Cardiac septum (tissue), 1 donor: Measurements from ENCODE around the gene SMG6. TPM values are rescaled to one million over a fixed set of nuclear protein-coding genes. Genes with fewer than 3 reads are reported as not detected.
"Not testable (repeated sequence)": the region's sequence is repeated elsewhere in the genome, so short reads cannot be mapped to it uniquely, and the experiment has no call there.

Source experiments
- DNase-seq: peaks from one replicate; pipeline ENCODE4 v3.0.0-alpha.2; 2020; ENCODE audit warnings: low spot score
- intact Hi-C: fragments of 100-400 bp; cut with DNase I; formaldehyde crosslinking; loops from one replicate; pipeline ENCODE4 v1.14.0; 2022
- long read RNA-seq: library from polyadenylated mRNA; unstranded; transcript quantifications from one replicate; pipeline ENCODE4 v2.0.0, GENCODE V29; 2021
- total RNA-seq: library from RNA; stranded (reverse); fragmentation: NEBNext Ultra II Directional; extraction: Animal tissue kit (Norgen Biotek cat#: 25700); gene quantifications from one replicate; pipeline ENCODE4 v1.2.1, GENCODE V29; 2021
- donor health status: DM: no; HTN: no; CAD: no.

The SMG6 gene
- total RNA-seq: 19.7 TPM
- long read RNA-seq, transcript SMG6-215 (1 exons, 2,419 nt): major isoform, 5 of 20 reads
- long read RNA-seq, partial matches to known transcripts: 7 of 20 reads
- long read RNA-seq, other reads (novel, unspliced or antisense): 7 of 20 reads

DNA sequence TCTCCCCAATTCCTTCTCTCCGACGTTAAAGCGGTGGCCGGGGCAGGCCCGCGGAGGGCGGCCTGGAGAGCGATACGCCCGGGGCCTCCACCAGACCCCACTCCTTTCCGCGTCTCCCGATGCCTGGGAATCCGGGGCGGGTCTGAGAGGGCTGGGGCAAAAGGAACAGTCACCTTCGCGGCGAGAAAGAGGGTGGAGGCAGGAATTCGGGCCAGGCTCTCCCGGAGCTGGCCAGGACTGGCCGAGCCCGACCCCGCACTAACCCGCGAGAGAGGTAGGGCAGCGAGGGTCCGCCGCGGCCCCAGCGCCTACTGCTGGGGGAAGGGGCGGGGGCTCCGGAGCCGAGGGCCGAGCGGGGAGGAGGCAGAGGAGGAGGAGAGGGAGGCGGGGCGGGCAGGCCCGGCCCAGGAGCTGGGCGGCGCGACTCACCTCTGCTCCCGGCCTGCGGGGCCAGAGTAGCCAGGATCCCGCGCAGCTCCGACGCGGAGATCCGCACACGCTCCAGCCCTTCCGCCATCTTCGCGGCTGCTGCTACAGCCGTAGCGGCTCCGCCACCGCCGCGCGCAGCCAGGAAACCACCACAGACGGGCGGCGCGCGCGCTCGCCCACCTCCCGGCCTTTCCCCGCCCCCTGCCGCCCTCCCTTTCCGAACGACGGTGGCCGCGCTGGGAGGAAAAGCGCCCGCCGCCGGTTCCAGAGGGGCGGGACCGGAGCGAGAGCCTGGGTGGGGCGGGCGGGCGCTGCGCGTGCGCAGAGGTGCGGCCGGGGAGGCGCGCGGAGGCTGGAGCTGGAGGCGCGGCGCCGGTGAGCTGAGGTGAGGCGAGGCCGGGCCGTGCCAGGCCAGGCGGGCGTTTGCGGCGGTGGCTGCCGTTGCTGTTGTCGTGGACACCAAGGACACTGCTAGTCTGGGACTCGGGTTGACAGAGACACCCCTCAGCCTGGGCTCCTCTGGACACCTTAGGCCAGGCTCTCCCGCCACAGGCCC, at the start of gene SMG6, which contains the start of gene SRR:
Gene SMG6, minus strand, starts transcription at position 582 of the 985 bp plus-strand sequence. Its CDS starts 65 bp downstream, at position 517.
Gene SRR, plus strand, starts transcription at position 747 of the 985 bp plus-strand sequence. CDS start 11,611 bp downstream, outside the sequence.
- intact Hi-C loops: loop anchor here (2.0 kb wide), 1 partner anchor 33 kb away; the partner anchor contains the start of genes SGSM2 and TSR1
- DNase-seq: peak; percentile 97

GRCh38 chr17:2351269-2351668, 47.7 kb upstream of the SMG6 start:
- no peak for DNase-seq
- intact Hi-C loops: no loop called here

- DNase-seq: no peak
- intact Hi-C loops: no loop called here
These were observed 44.5 kb upstream of the SMG6 start for GRCh38 chr17:2347805-2348685.

DNA sequence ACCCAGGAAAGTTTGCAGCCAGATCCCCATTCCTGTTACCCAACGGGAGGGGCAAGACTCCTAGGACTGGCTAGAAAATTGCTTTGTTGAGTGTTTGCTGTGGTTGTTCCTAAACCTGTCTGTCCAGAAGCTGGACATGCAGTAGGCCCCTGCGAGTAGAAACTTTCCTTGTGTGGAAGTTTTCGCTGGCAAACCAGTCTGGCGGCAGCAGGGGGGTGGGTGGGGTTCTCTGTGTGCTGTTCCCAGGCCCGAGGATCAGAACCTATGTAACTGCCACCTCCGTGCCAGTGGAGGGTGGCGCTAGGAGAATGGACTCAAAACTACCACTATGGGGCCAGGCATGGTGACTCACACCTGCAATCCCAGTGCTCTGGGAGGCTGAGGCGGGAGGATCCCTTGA, 42.9 kb upstream of the SMG6 start:
- DNase-seq: no peak
- intact Hi-C loops: no loop called here

DNA sequence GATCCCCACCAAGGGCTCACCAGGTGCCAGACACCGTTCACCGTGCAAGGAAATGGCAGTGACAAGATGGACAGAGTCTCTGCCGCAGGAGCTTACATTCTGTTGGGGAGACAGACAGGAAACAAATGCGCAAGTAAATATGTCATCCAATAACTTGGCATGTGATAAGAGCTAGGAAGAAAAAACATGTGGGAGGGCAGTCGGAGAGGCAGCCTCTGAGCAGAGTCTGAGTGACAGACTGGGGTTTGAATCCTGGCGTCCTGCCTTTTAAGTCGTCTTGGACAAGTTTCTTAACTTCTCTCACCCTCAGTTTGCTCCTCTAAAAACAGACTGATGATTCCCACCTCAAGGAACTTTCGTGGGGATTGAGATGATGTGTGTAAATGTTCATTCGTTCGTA, 40.9 kb upstream of the SMG6 start:
- DNase-seq: no peak
- intact Hi-C loops: no loop called here

- no peak for DNase-seq
- intact Hi-C loops: no loop called here
These were observed 39.8 kb upstream of the SMG6 start for GRCh38 chr17:2343421-2343820.

DNA sequence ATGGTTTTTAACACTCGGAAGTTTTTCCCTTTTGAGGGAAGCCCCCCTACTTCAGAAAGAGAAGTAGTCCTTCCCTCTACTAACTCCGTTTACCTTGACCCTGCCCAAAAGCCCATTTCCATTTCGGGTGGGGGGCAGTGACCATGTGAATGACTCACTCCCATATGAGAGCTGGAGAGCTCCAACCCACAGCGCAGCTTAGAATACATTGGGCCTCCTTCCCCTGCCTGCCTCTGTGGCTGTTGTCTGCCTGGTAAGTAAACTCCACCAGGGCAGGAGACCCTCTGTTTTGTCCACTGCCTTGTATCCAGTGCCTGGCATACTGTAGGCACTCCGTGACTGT, 34.7 kb upstream of the SMG6 start:
- no peak for DNase-seq
- intact Hi-C loops: no loop called here

GRCh38 chr17:2337544-2338314, 34.1 kb upstream of the SMG6 start:
- DNase-seq: no peak
- intact Hi-C loops: loop anchor here (2.0 kb wide), 1 partner anchor 35 kb away; the partner anchor contains the start of genes SMG6 and SRR

DNA sequence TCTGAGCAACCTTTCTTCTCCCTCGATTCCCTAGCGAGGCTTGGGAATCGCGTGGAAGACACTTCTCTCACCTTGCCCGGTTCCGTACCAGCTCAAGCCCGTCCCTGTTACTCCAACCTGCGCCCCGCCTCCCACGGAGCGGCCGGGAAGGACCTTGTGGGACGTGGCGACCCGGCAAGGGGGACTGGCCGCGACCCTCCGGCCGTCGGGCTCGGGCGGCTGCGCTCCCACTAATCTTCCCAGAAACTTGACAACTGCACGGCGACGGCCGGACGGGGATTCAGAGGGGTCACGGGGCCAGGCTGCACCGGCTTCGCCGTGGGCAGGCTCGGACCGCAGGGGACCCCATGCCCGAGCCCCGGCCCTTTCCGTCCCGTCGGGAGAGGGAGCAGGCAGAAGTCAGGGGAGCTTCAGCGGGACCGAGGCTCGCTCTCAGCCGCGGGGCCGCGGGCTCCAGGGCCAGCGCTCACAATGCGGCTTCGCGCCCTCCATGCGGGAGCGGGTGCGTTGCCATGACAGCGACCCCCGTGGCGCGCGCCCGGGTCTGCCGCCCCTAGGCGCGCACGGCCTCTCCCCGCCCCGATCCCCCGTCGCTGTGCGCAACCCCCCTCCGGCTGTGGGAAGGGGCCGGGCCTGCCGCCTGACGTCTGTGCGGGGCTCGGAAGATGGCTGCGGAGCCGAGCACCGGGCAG, 33.4 kb upstream of the SMG6 start, which contains the start of gene SGSM2:
Gene SGSM2, plus strand, starts transcription at position 650 of the 692 bp plus-strand sequence. CDS start 188 bp downstream, outside the sequence.
- no peak for DNase-seq
- intact Hi-C loops: loop anchor here (2.0 kb wide), 1 partner anchor 34 kb away; the partner anchor contains the start of genes SMG6 and SRR

GRCh38 chr17:2336215-2336851, 32.7 kb upstream of the SMG6 start, which contains the start of gene TSR1:
TSS of gene TSR1 (minus strand) at chr17:2336457. CDS start at chr17:2336427, 30 bp downstream.
- DNase-seq: peak; percentile 95
- intact Hi-C loops: loop anchor here (2.0 kb wide), 1 partner anchor 34 kb away; the partner anchor contains the start of genes SMG6 and SRR

DNA sequence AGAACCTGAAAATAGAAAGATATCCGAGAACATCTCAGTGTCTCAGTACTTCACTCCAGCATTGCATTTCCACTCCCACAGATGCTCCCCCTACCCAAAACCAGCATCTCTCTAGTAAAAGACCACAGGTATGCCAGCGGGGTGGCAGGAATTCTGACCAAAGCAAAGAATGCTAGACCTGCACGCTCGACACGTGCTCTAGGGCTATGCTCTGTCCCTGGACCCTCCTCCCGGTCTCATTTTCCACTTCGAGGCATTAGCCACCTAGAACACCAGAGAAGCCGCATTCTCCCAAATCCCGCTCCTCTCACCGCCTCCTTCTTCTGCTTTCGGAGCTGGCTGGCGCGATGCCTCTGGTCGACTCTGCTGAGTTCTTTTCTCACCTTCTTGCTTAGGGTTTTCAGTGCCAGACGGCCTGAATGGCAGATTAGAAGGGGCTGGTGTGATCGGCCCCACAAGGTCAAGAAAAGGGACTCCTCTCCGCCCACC, 32.2 kb upstream of the SMG6 start:
- intact Hi-C loops: loop anchor here (2.0 kb wide), 1 partner anchor 33 kb away; the partner anchor contains the start of genes SMG6 and SRR
- no peak for DNase-seq

GRCh38 chr17:2331303-2331702, 27.7 kb upstream of the SMG6 start:
- DNase-seq: no peak
- intact Hi-C loops: no loop called here

DNA sequence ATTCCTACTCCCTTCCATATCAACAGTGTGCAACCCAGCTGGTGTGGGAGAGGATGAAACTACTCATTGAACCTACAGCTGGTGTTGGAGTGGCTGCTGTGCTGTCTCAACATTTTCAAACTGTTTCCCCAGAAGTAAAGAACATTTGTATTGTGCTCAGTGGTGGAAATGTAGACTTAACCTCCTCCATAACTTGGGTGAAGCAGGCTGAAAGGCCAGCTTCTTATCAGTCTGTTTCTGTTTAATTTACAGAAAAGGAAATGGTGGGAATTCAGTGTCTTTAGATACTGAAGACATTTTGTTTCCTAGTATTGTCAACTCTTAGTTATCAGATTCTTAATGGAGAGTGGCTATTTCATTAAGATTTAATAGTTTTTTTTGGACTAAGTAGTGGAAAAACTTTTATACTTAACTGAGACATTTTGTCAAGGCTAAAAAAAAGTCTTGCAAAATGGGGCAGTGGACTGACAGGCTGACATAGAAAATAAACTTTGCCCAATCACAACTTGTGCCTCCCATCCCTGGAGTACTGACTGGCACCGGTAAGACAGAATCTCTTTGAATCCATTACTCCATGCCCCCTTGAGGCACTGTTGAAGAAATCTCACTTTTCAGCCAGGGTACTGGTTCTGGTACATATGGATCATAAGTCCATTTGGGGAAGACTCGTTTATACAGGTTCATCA, 20.2 kb upstream of the SMG6 start:
- intact Hi-C loops: no loop called here
- no peak for DNase-seq

DNA sequence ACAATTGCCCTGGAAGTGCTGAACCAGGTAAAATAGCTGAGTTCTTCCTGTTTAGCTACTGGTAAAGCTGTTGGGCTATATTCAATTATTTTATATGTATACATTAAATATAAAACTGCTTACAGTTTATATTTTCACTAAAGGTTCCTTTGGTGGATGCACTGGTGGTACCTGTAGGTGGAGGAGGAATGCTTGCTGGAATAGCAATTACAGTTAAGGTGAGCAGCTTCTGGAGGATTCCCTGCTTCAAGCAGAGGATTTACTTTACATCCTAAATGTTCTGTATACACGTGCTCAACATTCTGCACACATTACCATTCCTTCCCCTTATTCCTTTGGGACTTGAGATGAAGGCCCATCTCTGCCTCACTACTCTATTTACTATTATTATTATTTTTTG, 17.8 kb upstream of the SMG6 start:
- intact Hi-C loops: no loop called here
- no peak for DNase-seq

GRCh38 chr17:2319051-2319450, 15.5 kb upstream of the SMG6 start:
- no peak for DNase-seq
- intact Hi-C loops: no loop called here

GRCh38 chr17:2317796-2318195, 14.2 kb upstream of the SMG6 start:
- DNase-seq: no peak
- intact Hi-C loops: no loop called here

GRCh38 chr17:2316916-2317205, 13.3 kb upstream of the SMG6 start:
- DNase-seq, intact Hi-C loops: not testable (repeated sequence)
